ENCODE results near the gene WWOX.

The WWOX gene

GRCh38 chr16:78365366-78365765 is 265.9 kb downstream of the WWOX start:
- Mint-ChIP-seq H3K27ac (no peak overlapping the region), H3K4me1 (no peaks in the 10 kb centered on the region), H3K9me3 (peaks cover 0 to 8% of the 10 kb centered on the region in 2 donors), H3K27me3 (no peaks in the 10 kb centered on the region), H3K4me3 (no peak overlapping the region)
- ATAC-seq (no peak), DNase-seq (no peak)

- Mint-ChIP-seq H3K4me3 (no peak overlapping the region), H3K9me3 (peaks cover 0 to 8% of the 10 kb centered on the region in 2 donors), H3K27ac (no peak overlapping the region), H3K27me3 (no peaks in the 10 kb centered on the region), H3K4me1 (no peaks in the 10 kb centered on the region)
- DNase-seq (no peak), ATAC-seq (no peak)
Measured at GRCh38 chr16:78368121-78369102, 269.0 kb downstream of the WWOX start.

GRCh38 chr16:78372277-78372676 is 272.8 kb downstream of the WWOX start:
- Mint-ChIP-seq H3K4me3 (no peak overlapping the region), H3K4me1 (no peaks in the 10 kb centered on the region), H3K27ac (peak overlapping the region in 1 of 2 donors; percentile 54), H3K9me3 (peaks cover 0 to 8% of the 10 kb centered on the region in 2 donors), H3K27me3 (no peaks in the 10 kb centered on the region)
- DNase-seq (no peak), ATAC-seq (no peak)

- Mint-ChIP-seq H3K27ac (no peak overlapping the region), H3K27me3 (no peaks in the 10 kb centered on the region), H3K4me3 (no peak overlapping the region), H3K9me3 (no peaks in the 10 kb centered on the region), H3K4me1 (no peaks in the 10 kb centered on the region)
- DNase-seq = no peak
- no peak for ATAC-seq
Measured at GRCh38 chr16:78375055-78375679, 275.7 kb downstream of the WWOX start.

GRCh38 chr16:78376452-78376851 is 277.0 kb downstream of the WWOX start:
- H3K4me1 Mint-ChIP-seq = no peaks in the 10 kb centered on the region
- ATAC-seq (no peak), DNase-seq (no peak)
- H3K27me3 Mint-ChIP-seq = no peaks in the 10 kb centered on the region
- H3K27ac Mint-ChIP-seq = no peak overlapping the region
- peaks cover 0 to 1% of the 10 kb centered on the region in 2 donors for H3K9me3 Mint-ChIP-seq
- no peak overlapping the region for H3K4me3 Mint-ChIP-seq

GRCh38 chr16:78377312-78377711 is 277.9 kb downstream of the WWOX start:
- DNase-seq (no peak), ATAC-seq (no peak)
- H3K9me3 Mint-ChIP-seq = peaks cover 0 to 5% of the 10 kb centered on the region in 2 donors
- H3K4me3 Mint-ChIP-seq = no peak overlapping the region
- no peak overlapping the region for H3K27ac Mint-ChIP-seq
- no peaks in the 10 kb centered on the region for H3K4me1 Mint-ChIP-seq
- no peaks in the 10 kb centered on the region for H3K27me3 Mint-ChIP-seq

- H3K27ac Mint-ChIP-seq = peak overlapping the region in 1 of 2 donors; percentile 54
- peak; percentile 57 for ATAC-seq
Measured at GRCh38 chr16:78381060-78381459, 281.6 kb downstream of the WWOX start.

GRCh38 chr16:78383118-78383517 is 283.7 kb downstream of the WWOX start:
- ATAC-seq = no peak
- Mint-ChIP-seq H3K27me3 (no peaks in the 10 kb centered on the region), H3K9me3 (peaks cover 0 to 5% of the 10 kb centered on the region in 2 donors), H3K27ac (no peak overlapping the region), H3K4me3 (no peak overlapping the region), H3K4me1 (no peaks in the 10 kb centered on the region)
- no peak for DNase-seq

More at GRCh38 chr16:78381060-78381459, 281.6 kb downstream of the WWOX start:
- Mint-ChIP-seq H3K9me3 (peaks cover 0 to 5% of the 10 kb centered on the region in 2 donors), H3K27me3 (no peaks in the 10 kb centered on the region), H3K4me1 (no peaks in the 10 kb centered on the region), H3K4me3 (no peak overlapping the region)
- DNase-seq = no peak

GRCh38 chr16:78385086-78385805 is 285.8 kb downstream of the WWOX start:
- Mint-ChIP-seq H3K9me3 (peaks cover 0 to 5% of the 10 kb centered on the region in 2 donors), H3K27me3 (no peaks in the 10 kb centered on the region), H3K4me3 (no peak overlapping the region), H3K4me1 (no peaks in the 10 kb centered on the region), H3K27ac (no peak overlapping the region)
- ATAC-seq = no peak
- no peak for DNase-seq

- Mint-ChIP-seq H3K27ac (peak overlapping the region in 1 of 2 donors; percentile 19), H3K27me3 (no peaks in the 10 kb centered on the region), H3K9me3 (peaks cover 0 to under 1% of the 10 kb centered on the region in 2 donors), H3K4me3 (no peak overlapping the region), H3K4me1 (no peaks in the 10 kb centered on the region)
- DNase-seq (no peak), ATAC-seq (no peak)
Measured at GRCh38 chr16:78386557-78387324, 287.3 kb downstream of the WWOX start.

GRCh38 chr16:78389009-78389498 is 289.6 kb downstream of the WWOX start:
- peaks cover 0 to 5% of the 10 kb centered on the region in 2 donors for H3K9me3 Mint-ChIP-seq
- DNase-seq (no peak), ATAC-seq (no peak)
- no peak overlapping the region for H3K4me3 Mint-ChIP-seq
- no peaks in the 10 kb centered on the region for H3K4me1 Mint-ChIP-seq
- no peaks in the 10 kb centered on the region for H3K27me3 Mint-ChIP-seq
- H3K27ac Mint-ChIP-seq = no peak overlapping the region

GRCh38 chr16:78390092-78390491 is 290.6 kb downstream of the WWOX start:
- no peak overlapping the region for H3K4me3 Mint-ChIP-seq
- H3K27ac Mint-ChIP-seq = no peak overlapping the region
- no peaks in the 10 kb centered on the region for H3K4me1 Mint-ChIP-seq
- H3K9me3 Mint-ChIP-seq = peaks cover 0 to 5% of the 10 kb centered on the region in 2 donors
- no peaks in the 10 kb centered on the region for H3K27me3 Mint-ChIP-seq
- no peak for DNase-seq
- ATAC-seq = no peak

GRCh38 chr16:78390508-78391324 is 291.3 kb downstream of the WWOX start:
- no peaks in the 10 kb centered on the region for H3K4me1 Mint-ChIP-seq
- no peak overlapping the region for H3K27ac Mint-ChIP-seq
- H3K27me3 Mint-ChIP-seq = no peaks in the 10 kb centered on the region
- DNase-seq (no peak), ATAC-seq (no peak)
- H3K4me3 Mint-ChIP-seq = no peak overlapping the region
- H3K9me3 Mint-ChIP-seq = peaks cover 0 to 5% of the 10 kb centered on the region in 2 donors

- Mint-ChIP-seq H3K9me3 (peaks cover 7 to 10% of the 10 kb centered on the region in 2 donors), H3K4me1 (no peaks in the 10 kb centered on the region), H3K4me3 (no peak overlapping the region), H3K27me3 (no peaks in the 10 kb centered on the region), H3K27ac (no peak overlapping the region)
- ATAC-seq (no peak), DNase-seq (no peak)
Measured at GRCh38 chr16:78392585-78393195, 293.2 kb downstream of the WWOX start.

Data from stimulated activated naive CD8-positive, alpha-beta T cell treated with anti-CD3 and anti-CD28 coated beads, Interleukin-15, amount 100 ng/mL, for 72 hours (primary cell).